ENCODE data around the gene LAMA3.

- TF ChIP-seq CTCF (IDR thresholded peaks at IDR 0.05 in 2 of 3, conservative IDR thresholded peaks at IDR 0.05 in 1 of 3; ENCODE audit: borderline replicate concordance in 1 of 3, insufficient read depth in 1 of 3, low read depth in 2 of 3, low read length in 2 of 3), result no peak
- no peak for TF ChIP-seq EZH2phosphoT487 (IDR thresholded peaks at IDR 0.05; ENCODE audit: borderline replicate concordance)
- no peak for TF ChIP-seq JUND (IDR thresholded peaks at IDR 0.05)
- no peak for TF ChIP-seq ZBTB33 (IDR thresholded peaks at IDR 0.05; ENCODE audit: extremely low read depth, insufficient replicate concordance, low read length)
- TF ChIP-seq EZH2 (IDR thresholded peaks at IDR 0.05), result no peak
- no peak for TF ChIP-seq POLR2AphosphoS5 (IDR thresholded peaks at IDR 0.05; ENCODE audit: low read depth, low read length)
- no peak for TF ChIP-seq POLR2A (IDR thresholded peaks at IDR 0.05; ENCODE audit: borderline replicate concordance, extremely low read depth, insufficient read depth, insufficient read length)
- TF ChIP-seq YY1 (IDR thresholded peaks at IDR 0.05; ENCODE audit: extremely low read depth, insufficient replicate concordance, low read depth, low read length), result no peak
- TF ChIP-seq ZNF274 (IDR thresholded peaks at IDR 0.05; ENCODE audit: low read depth, low read length), result no peak
Measured at GRCh38 chr18:23724681-23725080, 35.4 kb downstream of the LAMA3 start.

All from HCT116 (cell line).